HL-60 (cell line): ENCODE results near the gene CRISP3.

Experiments used
- GABPA ChIP-seq: IDR thresholded peaks from 2 replicates; pipeline ENCODE4 v1.6.1; 2012; ENCODE audit warnings: low read depth
- POLR2AphosphoS5 ChIP-seq: IDR thresholded peaks from 2 replicates; pipeline ENCODE4 v1.6.1; 2012; ENCODE audit warnings: low read depth
- SPI1 ChIP-seq: IDR thresholded peaks from 2 replicates; pipeline ENCODE4 v1.6.1; 2012; ENCODE audit warnings: low read depth, mild to moderate bottlenecking, borderline replicate concordance
- TF ChIP-seq, protein P1 (sequence below): IDR thresholded peaks from one replicate; pipeline ENCODE4 v1.5.1; 2011; ENCODE audit warnings: low read length, control low read depth, inconsistent platforms; ENCODE audit not compliant: insufficient read depth
- TF ChIP-seq, protein P2 (sequence below): IDR thresholded peaks from 2 replicates; pipeline ENCODE4 v1.6.1; 2012; ENCODE audit warnings: low read depth; ENCODE audit not compliant: insufficient replicate concordance

DNA sequence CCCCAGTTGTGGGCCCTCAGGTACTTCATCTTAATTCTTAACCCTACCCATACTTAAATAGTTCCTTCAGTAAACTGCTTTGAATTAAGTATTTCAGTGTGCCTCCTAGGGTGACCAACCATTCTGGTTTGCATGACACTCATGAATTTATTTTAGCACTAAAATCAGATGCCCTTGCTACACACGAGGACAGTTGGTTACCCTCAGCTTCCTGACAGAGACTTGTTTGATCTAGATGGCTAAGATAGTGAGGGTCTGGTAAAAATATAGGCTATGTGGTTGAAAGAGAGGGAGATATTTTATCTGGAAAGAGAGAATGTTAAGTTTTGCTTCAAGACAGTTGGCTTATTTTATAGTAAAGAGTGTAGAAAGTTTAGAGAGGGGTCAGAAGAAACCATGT, 32.3 kb upstream of the CRISP3 start:
- TF ChIP-seq, protein P1, sequence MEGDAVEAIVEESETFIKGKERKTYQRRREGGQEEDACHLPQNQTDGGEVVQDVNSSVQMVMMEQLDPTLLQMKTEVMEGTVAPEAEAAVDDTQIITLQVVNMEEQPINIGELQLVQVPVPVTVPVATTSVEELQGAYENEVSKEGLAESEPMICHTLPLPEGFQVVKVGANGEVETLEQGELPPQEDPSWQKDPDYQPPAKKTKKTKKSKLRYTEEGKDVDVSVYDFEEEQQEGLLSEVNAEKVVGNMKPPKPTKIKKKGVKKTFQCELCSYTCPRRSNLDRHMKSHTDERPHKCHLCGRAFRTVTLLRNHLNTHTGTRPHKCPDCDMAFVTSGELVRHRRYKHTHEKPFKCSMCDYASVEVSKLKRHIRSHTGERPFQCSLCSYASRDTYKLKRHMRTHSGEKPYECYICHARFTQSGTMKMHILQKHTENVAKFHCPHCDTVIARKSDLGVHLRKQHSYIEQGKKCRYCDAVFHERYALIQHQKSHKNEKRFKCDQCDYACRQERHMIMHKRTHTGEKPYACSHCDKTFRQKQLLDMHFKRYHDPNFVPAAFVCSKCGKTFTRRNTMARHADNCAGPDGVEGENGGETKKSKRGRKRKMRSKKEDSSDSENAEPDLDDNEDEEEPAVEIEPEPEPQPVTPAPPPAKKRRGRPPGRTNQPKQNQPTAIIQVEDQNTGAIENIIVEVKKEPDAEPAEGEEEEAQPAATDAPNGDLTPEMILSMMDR: no peak
- TF ChIP-seq POLR2AphosphoS5 (no peak), GABPA (no peak), SPI1 (no peak)
- TF ChIP-seq, protein P2, sequence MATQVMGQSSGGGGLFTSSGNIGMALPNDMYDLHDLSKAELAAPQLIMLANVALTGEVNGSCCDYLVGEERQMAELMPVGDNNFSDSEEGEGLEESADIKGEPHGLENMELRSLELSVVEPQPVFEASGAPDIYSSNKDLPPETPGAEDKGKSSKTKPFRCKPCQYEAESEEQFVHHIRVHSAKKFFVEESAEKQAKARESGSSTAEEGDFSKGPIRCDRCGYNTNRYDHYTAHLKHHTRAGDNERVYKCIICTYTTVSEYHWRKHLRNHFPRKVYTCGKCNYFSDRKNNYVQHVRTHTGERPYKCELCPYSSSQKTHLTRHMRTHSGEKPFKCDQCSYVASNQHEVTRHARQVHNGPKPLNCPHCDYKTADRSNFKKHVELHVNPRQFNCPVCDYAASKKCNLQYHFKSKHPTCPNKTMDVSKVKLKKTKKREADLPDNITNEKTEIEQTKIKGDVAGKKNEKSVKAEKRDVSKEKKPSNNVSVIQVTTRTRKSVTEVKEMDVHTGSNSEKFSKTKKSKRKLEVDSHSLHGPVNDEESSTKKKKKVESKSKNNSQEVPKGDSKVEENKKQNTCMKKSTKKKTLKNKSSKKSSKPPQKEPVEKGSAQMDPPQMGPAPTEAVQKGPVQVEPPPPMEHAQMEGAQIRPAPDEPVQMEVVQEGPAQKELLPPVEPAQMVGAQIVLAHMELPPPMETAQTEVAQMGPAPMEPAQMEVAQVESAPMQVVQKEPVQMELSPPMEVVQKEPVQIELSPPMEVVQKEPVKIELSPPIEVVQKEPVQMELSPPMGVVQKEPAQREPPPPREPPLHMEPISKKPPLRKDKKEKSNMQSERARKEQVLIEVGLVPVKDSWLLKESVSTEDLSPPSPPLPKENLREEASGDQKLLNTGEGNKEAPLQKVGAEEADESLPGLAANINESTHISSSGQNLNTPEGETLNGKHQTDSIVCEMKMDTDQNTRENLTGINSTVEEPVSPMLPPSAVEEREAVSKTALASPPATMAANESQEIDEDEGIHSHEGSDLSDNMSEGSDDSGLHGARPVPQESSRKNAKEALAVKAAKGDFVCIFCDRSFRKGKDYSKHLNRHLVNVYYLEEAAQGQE: no peak
